ENCODE measurements around the gene STRA6. TPM values are rescaled to one million over a fixed set of nuclear protein-coding genes. Genes with fewer than 3 reads are reported as not detected.
"Not testable (repeated sequence)": the region's sequence is repeated elsewhere in the genome, so short reads cannot be mapped to it uniquely, and the experiment has no call there.

The STRA6 gene
- total and polyA plus RNA-seq, 8 donors, result 0.38 to 10.7 (median 6.5) TPM

- ATAC-seq, result no peak
- intact Hi-C loops (cut with DNase I), result no loop called here
These were observed 33.9 kb downstream of the STRA6 start for GRCh38 chr15:74168711-74169126.

DNA sequence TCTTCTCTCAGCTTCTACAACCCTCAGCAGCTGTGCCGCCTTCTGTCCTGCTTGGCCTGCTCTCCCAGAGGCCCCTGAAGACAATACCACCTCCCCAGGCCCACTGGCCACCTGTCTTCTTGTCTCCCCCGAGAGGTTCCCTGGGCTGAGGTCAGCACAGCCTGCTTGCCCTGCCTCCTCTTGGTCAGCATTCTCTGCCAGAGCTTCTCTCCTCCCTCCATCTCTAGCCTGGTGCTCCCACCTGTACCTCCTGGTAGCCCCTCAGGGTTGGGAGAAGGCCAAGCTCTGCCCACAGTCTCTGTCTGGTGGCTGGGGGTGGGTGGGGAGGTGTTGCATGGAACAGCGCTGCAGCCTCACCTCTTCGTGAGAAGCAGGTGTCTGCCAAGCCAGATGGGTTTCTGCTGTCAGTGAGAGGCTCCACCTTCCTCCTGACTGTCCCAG is 34.7 kb downstream of the STRA6 start:
- DNase-seq (no peak), ATAC-seq (no peak)
- Histone ChIP-seq H3K4me3 (no peak overlapping the region), H3K4me1 (no peaks in the 10 kb centered on the region), H3K9me3 (no peaks in the 10 kb centered on the region), H3K36me3 (no peaks in the 10 kb centered on the region), H3K27ac (no peak overlapping the region), H3K27me3 (no peaks in the 10 kb centered on the region)
- intact Hi-C loops (cut with DNase I), result no loop called here
- TF ChIP-seq CTCF (IDR thresholded peaks at IDR 0.05), result no peak

More at GRCh38 chr15:74168711-74169126, 33.9 kb downstream of the STRA6 start:
- no peak overlapping the region for H3K27ac ChIP-seq
- peaks cover 0 to 7% of the 10 kb centered on the region in 2 donors for H3K4me1 ChIP-seq
- no peak for DNase-seq
- H3K27me3 ChIP-seq, result no peaks in the 10 kb centered on the region
- H3K9me3 ChIP-seq, result no peaks in the 10 kb centered on the region
- TF ChIP-seq CTCF (IDR thresholded peaks at IDR 0.05), result no peak
- H3K4me3 ChIP-seq, result no peak overlapping the region
- H3K36me3 ChIP-seq, result no peaks in the 10 kb centered on the region

DNA sequence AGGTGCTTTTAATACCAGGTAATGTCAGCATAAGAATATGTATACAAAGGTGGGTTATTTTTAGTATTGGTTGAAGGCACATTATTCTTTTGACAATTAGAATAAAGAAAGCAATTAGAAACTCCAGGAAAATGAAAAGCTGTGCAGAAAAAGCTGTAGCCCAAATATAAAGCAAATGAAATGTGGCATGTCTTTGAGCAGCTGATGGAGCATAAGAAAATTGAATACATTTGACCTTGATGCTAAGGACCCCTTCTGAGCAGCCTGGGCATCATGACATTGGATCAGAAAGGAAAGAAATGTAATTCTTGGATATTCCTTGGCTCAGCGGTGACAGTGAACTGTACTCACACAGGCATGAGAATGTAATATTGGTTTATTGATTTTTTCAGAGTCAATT is 37.1 kb downstream of the STRA6 start:
- Histone ChIP-seq H3K4me1 (no peaks in the 10 kb centered on the region), H3K9me3 (no peaks in the 10 kb centered on the region), H3K27me3 (no peaks in the 10 kb centered on the region), H3K27ac (no peak overlapping the region), H3K4me3 (no peak overlapping the region), H3K36me3 (no peaks in the 10 kb centered on the region)
- intact Hi-C loops (cut with DNase I), result no loop called here
- ATAC-seq (no peak), DNase-seq (no peak)
- no peak for TF ChIP-seq CTCF (IDR thresholded peaks at IDR 0.05)

- intact Hi-C loops (cut with DNase I); DNase-seq; H3K4me3 ChIP-seq; H3K9me3 ChIP-seq; ATAC-seq; H3K36me3 ChIP-seq; H3K27ac ChIP-seq; H3K4me1 ChIP-seq; H3K27me3 ChIP-seq: not testable (repeated sequence)
These were observed 40.4 kb downstream of the STRA6 start for GRCh38 chr15:74162195-74162536.

DNA sequence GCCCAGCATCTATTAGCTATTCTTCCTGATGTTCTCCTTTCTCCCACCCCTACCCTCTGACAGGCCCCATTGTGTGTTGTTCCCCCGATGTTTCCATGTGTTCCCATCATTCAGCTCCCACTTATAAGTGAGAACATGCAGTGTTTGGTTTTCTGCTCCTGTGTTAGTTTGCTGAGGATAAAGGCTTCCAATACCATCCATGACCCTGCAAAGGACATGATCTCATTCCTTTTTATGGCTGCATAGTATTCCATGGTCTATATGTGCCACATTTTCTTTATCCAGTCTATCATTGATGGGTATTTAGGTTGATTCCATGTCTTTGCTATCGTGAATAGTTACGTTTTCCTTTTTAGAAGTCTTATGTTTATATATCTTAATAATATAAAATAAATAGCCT is 42.2 kb downstream of the STRA6 start:
- ATAC-seq; intact Hi-C loops (cut with DNase I); H3K9me3 ChIP-seq; H3K27me3 ChIP-seq; H3K4me3 ChIP-seq; DNase-seq; H3K4me1 ChIP-seq; H3K36me3 ChIP-seq; H3K27ac ChIP-seq: not testable (repeated sequence)

- intact Hi-C loops (cut with DNase I), result no loop called here
- H3K9me3 ChIP-seq, result no peaks in the 10 kb centered on the region
- H3K36me3 ChIP-seq, result no peaks in the 10 kb centered on the region
- H3K4me1 ChIP-seq, result peaks cover 0 to 4% of the 10 kb centered on the region in 2 donors
- no peak overlapping the region for H3K27ac ChIP-seq
- ATAC-seq (no peak), DNase-seq (no peak)
- TF ChIP-seq CTCF (IDR thresholded peaks at IDR 0.05), result no peak
- no peak overlapping the region for H3K4me3 ChIP-seq
- H3K27me3 ChIP-seq, result peaks cover 0 to 6% of the 10 kb centered on the region in 2 donors
These were observed 42.8 kb downstream of the STRA6 start for GRCh38 chr15:74159773-74160172.

Measured in left lung (tissue), 10 donors.